MM.1S (cell line): ENCODE measurements around the gene FBXO17.

Source experiments
- DNase-seq: peaks from one replicate; pipeline ENCODE4 v3.0.0-alpha.2; 2015
- H2AFZ ChIP-seq: fragments of 300-600 bp; sonication (generic); 2 replicates; pipeline ENCODE4 v1.6.0; 2016; ENCODE audit warnings: antibody characterized with exemption, low read length
- H3F3A ChIP-seq: fragments of 300-600 bp; sonication (generic); 2 replicates; pipeline ENCODE4 v1.6.1; 2016; ENCODE audit warnings: mild to moderate bottlenecking, antibody characterized with exemption, low read length, moderate library complexity, mixed read lengths; ENCODE audit not compliant: insufficient read depth
- H3K27ac ChIP-seq: fragments of 300-600 bp; sonication (generic); 2 replicates; pipeline ENCODE4 v1.5.1; 2016; ENCODE audit warnings: mild to moderate bottlenecking, low read length
- H3K27me3 ChIP-seq: fragments of 300-600 bp; sonication (generic); replicated peaks from 2 replicates; pipeline ENCODE4 v1.6.0; 2016; ENCODE audit warnings: low read length; ENCODE audit not compliant: insufficient read depth
- H3K36me3 ChIP-seq: fragments of 300-600 bp; sonication (generic); replicated peaks from 2 replicates; pipeline ENCODE4 v1.6.1; 2016; ENCODE audit warnings: mild to moderate bottlenecking, low read length, mixed read lengths; ENCODE audit not compliant: insufficient read depth
- H3K4me1 ChIP-seq: fragments of 300-600 bp; sonication (generic); 2 replicates; pipeline ENCODE4 v1.6.1; 2016; ENCODE audit warnings: low read length, mixed read lengths
- H3K4me2 ChIP-seq: fragments of 300-600 bp; sonication (generic); 2 replicates; pipeline ENCODE4 v1.6.0; 2016; ENCODE audit warnings: low read depth, low read length
- H3K4me3 ChIP-seq: fragments of 300-600 bp; sonication (generic); 2 replicates; pipeline ENCODE4 v1.5.1; 2016; ENCODE audit warnings: low read length, mixed read lengths
- H3K79me2 ChIP-seq: fragments of 300-600 bp; sonication (generic); 2 replicates; pipeline ENCODE4 v1.6.1; 2016; ENCODE audit warnings: mixed run types, low read length, mixed read lengths
- H3K9ac ChIP-seq: fragments of 300-600 bp; sonication (generic); 2 replicates; pipeline ENCODE4 v1.6.1; 2016; ENCODE audit warnings: low read length, mixed read lengths
- H3K9me2 ChIP-seq: fragments of 300-600 bp; sonication (generic); replicated peaks from 2 replicates; pipeline ENCODE4 v1.6.1; 2016; ENCODE audit warnings: mild to moderate bottlenecking, low read length, mixed read lengths; ENCODE audit not compliant: insufficient read depth
- H3K9me3 ChIP-seq: fragments of 300-600 bp; sonication (generic); replicated peaks from 2 replicates; pipeline ENCODE4 v1.6.1; 2016; ENCODE audit warnings: mild to moderate bottlenecking, low read length, mixed read lengths; ENCODE audit not compliant: insufficient read depth
- H4K20me1 ChIP-seq: fragments of 300-600 bp; sonication (generic); 2 replicates; pipeline ENCODE4 v1.6.1; 2016; ENCODE audit warnings: mild to moderate bottlenecking, low read length, moderate library complexity, mixed read lengths; ENCODE audit not compliant: insufficient read depth
- CTCF ChIP-seq: fragments of 300-600 bp; sonication (generic); IDR thresholded peaks from 2 replicates; pipeline ENCODE4 v1.5.1; 2016; ENCODE audit warnings: antibody characterized with exemption, low read length, mixed read lengths
- EZH2 ChIP-seq: fragments of 300-600 bp; sonication (generic); optimal IDR thresholded peaks from 2 replicates; pipeline ENCODE3; 2017; ENCODE audit warnings: low read depth, mild to moderate bottlenecking, antibody characterized with exemption, low read length, mixed read lengths
- EZH2phosphoT487 ChIP-seq: fragments of 300-600 bp; sonication (generic); IDR thresholded peaks from 2 replicates; pipeline ENCODE4 v1.6.1; 2018; ENCODE audit warnings: antibody characterized with exemption, low read length

Gene FBXO17

GRCh38 chr19:38945562-38946228 is 29.8 kb downstream of the FBXO17 start:
- no peak overlapping the region for H3K27ac ChIP-seq
- no peak overlapping the region for H2AFZ ChIP-seq
- H4K20me1 ChIP-seq: no peaks in the 10 kb centered on the region
- no peak overlapping the region for H3K4me3 ChIP-seq
- H3K27me3 ChIP-seq: peaks cover 29% of the 10 kb centered on the region
- no peak overlapping the region for H3K4me2 ChIP-seq
- TF ChIP-seq EZH2: no peak
- TF ChIP-seq EZH2phosphoT487: no peak
- no peaks in the 10 kb centered on the region for H3K36me3 ChIP-seq
- H3K4me1 ChIP-seq: no peaks in the 10 kb centered on the region
- no peaks in the 10 kb centered on the region for H3F3A ChIP-seq
- no peak for DNase-seq
- no peak overlapping the region for H3K9ac ChIP-seq
- H3K79me2 ChIP-seq: no peaks in the 10 kb centered on the region
- H3K9me2 ChIP-seq: no peaks in the 10 kb centered on the region
- H3K9me3 ChIP-seq: no peaks in the 10 kb centered on the region

- Histone ChIP-seq H3K4me3 (no peak overlapping the region), H3K27me3 (peaks cover 29% of the 10 kb centered on the region), H3F3A (no peaks in the 10 kb centered on the region), H3K9me2 (no peaks in the 10 kb centered on the region), H3K4me1 (no peaks in the 10 kb centered on the region), H3K36me3 (no peaks in the 10 kb centered on the region), H3K9ac (no peak overlapping the region), H2AFZ (no peak overlapping the region), H3K27ac (no peak overlapping the region), H3K4me2 (no peak overlapping the region), H3K79me2 (no peaks in the 10 kb centered on the region), H3K9me3 (no peaks in the 10 kb centered on the region), H4K20me1 (no peaks in the 10 kb centered on the region)
- DNase-seq: no peak
- no peak for TF ChIP-seq EZH2
- TF ChIP-seq CTCF: no peak
- TF ChIP-seq EZH2phosphoT487: no peak
Measured at GRCh38 chr19:38944981-38945506, 30.5 kb downstream of the FBXO17 start.

GRCh38 chr19:38942471-38943181 is 32.9 kb downstream of the FBXO17 start:
- H3K4me3 ChIP-seq: no peak overlapping the region
- H3K79me2 ChIP-seq: no peaks in the 10 kb centered on the region
- H3K27me3 ChIP-seq: peaks cover 16% of the 10 kb centered on the region
- no peaks in the 10 kb centered on the region for H3K4me1 ChIP-seq
- H2AFZ ChIP-seq: no peak overlapping the region
- H3K9me3 ChIP-seq: no peaks in the 10 kb centered on the region
- no peak overlapping the region for H3K4me2 ChIP-seq
- H4K20me1 ChIP-seq: no peaks in the 10 kb centered on the region
- no peaks in the 10 kb centered on the region for H3K36me3 ChIP-seq
- H3K9me2 ChIP-seq: no peaks in the 10 kb centered on the region
- TF ChIP-seq EZH2phosphoT487 (no peak), CTCF (no peak), EZH2 (no peak)
- no peak for DNase-seq
- no peaks in the 10 kb centered on the region for H3F3A ChIP-seq
- no peak overlapping the region for H3K27ac ChIP-seq
- H3K9ac ChIP-seq: no peak overlapping the region
